ENCODE data around the gene ZNF358.

DNA sequence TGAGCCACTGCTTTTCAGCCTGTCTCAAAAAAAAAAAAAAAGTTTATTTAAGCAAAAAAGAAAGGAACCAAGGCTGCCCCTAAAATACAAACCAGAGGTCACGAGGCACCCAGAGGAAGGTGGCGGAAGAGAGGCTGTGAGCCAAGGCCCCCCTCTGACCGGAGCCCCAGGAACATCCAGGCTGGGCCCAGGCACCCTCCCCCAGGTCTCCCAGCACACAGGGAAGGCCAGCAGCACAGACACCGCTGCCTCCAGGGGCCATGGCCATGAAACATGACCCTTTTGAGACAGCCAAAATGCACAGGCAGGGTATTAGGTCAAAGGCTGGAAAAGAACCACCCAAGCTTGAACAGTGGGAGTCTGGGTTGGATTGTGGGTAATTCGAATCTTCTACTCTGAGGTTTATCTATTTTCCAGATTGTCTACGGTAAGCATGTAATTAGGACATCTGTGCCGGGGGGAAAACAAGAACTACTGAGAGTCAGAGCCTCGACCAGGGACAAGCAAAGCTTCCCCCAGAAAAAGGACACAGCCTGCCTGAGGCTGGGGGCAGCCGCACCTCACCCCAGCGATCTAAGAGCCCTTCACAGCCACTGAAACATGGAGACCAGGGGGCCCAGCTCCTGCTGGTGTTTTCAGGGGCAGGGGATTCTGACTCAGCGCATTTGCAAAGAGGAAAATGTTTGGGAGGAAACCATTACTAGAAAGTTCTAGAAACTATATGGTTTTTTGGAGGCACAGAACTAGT, 35.5 kb upstream of the ZNF358 start:
- TF ChIP-seq, protein P1, sequence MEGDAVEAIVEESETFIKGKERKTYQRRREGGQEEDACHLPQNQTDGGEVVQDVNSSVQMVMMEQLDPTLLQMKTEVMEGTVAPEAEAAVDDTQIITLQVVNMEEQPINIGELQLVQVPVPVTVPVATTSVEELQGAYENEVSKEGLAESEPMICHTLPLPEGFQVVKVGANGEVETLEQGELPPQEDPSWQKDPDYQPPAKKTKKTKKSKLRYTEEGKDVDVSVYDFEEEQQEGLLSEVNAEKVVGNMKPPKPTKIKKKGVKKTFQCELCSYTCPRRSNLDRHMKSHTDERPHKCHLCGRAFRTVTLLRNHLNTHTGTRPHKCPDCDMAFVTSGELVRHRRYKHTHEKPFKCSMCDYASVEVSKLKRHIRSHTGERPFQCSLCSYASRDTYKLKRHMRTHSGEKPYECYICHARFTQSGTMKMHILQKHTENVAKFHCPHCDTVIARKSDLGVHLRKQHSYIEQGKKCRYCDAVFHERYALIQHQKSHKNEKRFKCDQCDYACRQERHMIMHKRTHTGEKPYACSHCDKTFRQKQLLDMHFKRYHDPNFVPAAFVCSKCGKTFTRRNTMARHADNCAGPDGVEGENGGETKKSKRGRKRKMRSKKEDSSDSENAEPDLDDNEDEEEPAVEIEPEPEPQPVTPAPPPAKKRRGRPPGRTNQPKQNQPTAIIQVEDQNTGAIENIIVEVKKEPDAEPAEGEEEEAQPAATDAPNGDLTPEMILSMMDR (conservative IDR thresholded peaks at IDR 0.05) = no peak
- no peak for TF ChIP-seq ZFX (IDR thresholded peaks at IDR 0.05)
